GM12878 (cell line): ENCODE measurements around the gene C5. TPM values are rescaled to one million over a fixed set of nuclear protein-coding genes. Genes with fewer than 3 reads are reported as not detected.

Experiments
- ATAC-seq: fragments of 200-7000 bp; cut with Tn5 transposase; 3 replicates; pipeline ENCODE4 v1.9.1; 2020; ENCODE audit warnings: mild to moderate bottlenecking, moderate library complexity
- BruUV-seq: library from RNA; stranded (reverse); fragments of 400-500 nt; replicated peaks from 2 replicates; lab custom pipeline; 2021; lab: Mats Ljungman, UMichigan
- CTCF ChIA-PET: fragments of 300-600 bp; sonication (Branson Sonifier 250); formaldehyde crosslinking; extraction: SDS; loops from one replicate; lab custom pipeline; 2021; ENCODE audit warnings: inconsistent platforms; lab: Yijun Ruan, JAX
- POLR2A ChIA-PET: fragments of 350-600 bp; formaldehyde crosslinking; extraction: SDS; loops from one replicate; lab custom pipeline; 2021; ENCODE audit warnings: inconsistent platforms; lab: Charles Lee
- RAD21 ChIA-PET: fragments of 300-600 bp; sonication (Branson Sonifier 250); formaldehyde crosslinking; loops from one replicate; lab custom pipeline; 2023; ENCODE audit warnings: antibody characterized with exemption; ENCODE audit not compliant: unreplicated experiment; lab: Charles Lee
- SMC1A ChIA-PET: fragments of 300-600 bp; sonication (Branson Sonifier 250); formaldehyde crosslinking; loops from one replicate; lab custom pipeline; 2023; ENCODE audit not compliant: unreplicated experiment, uncharacterized antibody; lab: Charles Lee
- DNase-seq: peaks from one replicate; pipeline ENCODE4 v3.0.0-alpha.2; 2011; ENCODE audit warnings: low read depth, low spot score
- FAIRE-seq: peaks from 3 replicates; lab custom pipeline; 2011; peaks lifted over from hg19 to GRCh38; lab: Jason Lieb, UNC
- H2AFZ ChIP-seq: 2 replicates; pipeline ENCODE4 v1.6.0; 2011; ENCODE audit warnings: low read depth, low read length, control low read depth; ENCODE audit not compliant: control insufficient read depth
- H3K27ac ChIP-seq: 2 replicates; pipeline ENCODE4 v1.5.1; 2011; ENCODE audit warnings: control low read depth; ENCODE audit not compliant: control insufficient read depth, insufficient read depth
- H3K27me3 ChIP-seq, 2 experiments: replicated peaks in 1 of 2; 2 replicates each; pipeline versions ENCODE4 v1.6.0 to v1.6.1; 2011; ENCODE audit warnings: low read length in 1 of 2; ENCODE audit not compliant: control insufficient read depth in 2 of 2, insufficient read depth in 2 of 2
- H3K36me3 ChIP-seq, 2 experiments: 2 replicates each; pipeline ENCODE4 v1.5.1; 2011; ENCODE audit warnings: low read length in 1 of 2; ENCODE audit not compliant: control insufficient read depth in 2 of 2, insufficient read depth in 2 of 2
- H3K4me1 ChIP-seq: 2 replicates; pipeline ENCODE4 v1.6.1; 2011; ENCODE audit warnings: mild to moderate bottlenecking, low read length, moderate library complexity, mixed read lengths; ENCODE audit not compliant: control insufficient read depth, insufficient read depth
- H3K4me2 ChIP-seq: 2 replicates; pipeline ENCODE4 v1.6.0; 2011; ENCODE audit warnings: control low read depth; ENCODE audit not compliant: control insufficient read depth, insufficient read depth
- H3K4me3 ChIP-seq: fragments of 200-600 bp; sonication (generic); 2 replicates; pipeline ENCODE4 v1.5.1; 2016
- H3K79me2 ChIP-seq: 2 replicates; pipeline ENCODE4 v1.6.0; 2011; ENCODE audit warnings: low read length; ENCODE audit not compliant: control insufficient read depth, insufficient read depth
- H3K9ac ChIP-seq: 2 replicates; pipeline ENCODE4 v1.8.0; 2011; ENCODE audit warnings: low read length, control low read depth, mixed read lengths; ENCODE audit not compliant: control insufficient read depth, insufficient read depth
- H3K9me3 ChIP-seq: replicated peaks from 3 replicates; pipeline ENCODE4 v1.5.1; 2011; ENCODE audit warnings: mild to moderate bottlenecking, low read length; ENCODE audit not compliant: control insufficient read depth, insufficient read depth
- H4K20me1 ChIP-seq: 2 replicates; pipeline ENCODE4 v1.6.0; 2011; ENCODE audit not compliant: control insufficient read depth, insufficient read depth
- BRCA1 ChIP-seq: IDR thresholded peaks from 2 replicates; pipeline ENCODE4 v1.6.1; 2011; ENCODE audit warnings: low read depth, low read length, improper control_type of control experiment
- JUNB ChIP-seq: IDR thresholded peaks from 2 replicates; pipeline ENCODE4 v1.6.1; 2016; ENCODE audit warnings: antibody characterized with exemption, mild to moderate bottlenecking
- PAX8 ChIP-seq: fragments of 450-650 bp; IDR thresholded peaks from 2 replicates; pipeline ENCODE4 v1.6.1; 2017; ENCODE audit warnings: mild to moderate bottlenecking, moderate library complexity
- SRF ChIP-seq, 2 experiments: IDR thresholded peaks; 2 replicates each; pipeline ENCODE4 v1.6.1; 2011; ENCODE audit warnings: low read depth in 2 of 2, low read length in 2 of 2, mild to moderate bottlenecking in 1 of 2, moderate library complexity in 1 of 2
- ZNF217 ChIP-seq: fragments of 450-650 bp; IDR thresholded peaks from 2 replicates; pipeline ENCODE4 v1.6.1; 2017; ENCODE audit warnings: antibody characterized with exemption, mild to moderate bottlenecking
- WGBS: methylation state at CpG from one replicate; pipeline ENCODE4 v1.1.6; 2016; ENCODE audit warnings: low lambda C conversion rate; ENCODE audit not compliant: insufficient replicate concordance, insufficient coverage; ENCODE audit errors: missing lambda C conversion rate; 5-methylcytosine and 5-hydroxymethylcytosine counted together
- in situ Hi-C: fragments of 300-500 bp; cut with MboI; formaldehyde crosslinking; loops from 9 replicates; pipeline ENCODE4 v1.14.3; 2018; ENCODE audit warnings: mixed read lengths
- intact Hi-C: fragments of 100-400 bp; cut with micrococcal nuclease; formaldehyde crosslinking; loops from one replicate; pipeline ENCODE4 v1.14.2; 2022; ENCODE audit not compliant: unreplicated experiment
- polyA plus RNA-seq, 11 experiments: library from polyadenylated mRNA; depleted of rRNA in 4 of 11; unstranded in 6 of 11; stranded (reverse) in 5 of 11; fragments of >200 nt; fragmentation: Nextera tagmentation in 4 of 11; fragmentation: Illumina TruSeq in 1 of 11; extraction: Ambion mirVana in 4 of 11; extraction: Trizol in 1 of 11; gene quantifications; 1 replicate in 1 of 11; 2 replicates in 10 of 11; pipeline versions ENCODE4 v1.2.1 to v1.2.3, GENCODE V29; 2011 to 2016; ENCODE audit warnings: inconsistent platforms in 2 of 11, missing spikeins in 2 of 11, low read depth in 1 of 11
- total RNA-seq, 4 experiments: library from RNA; depleted of rRNA in 3 of 4; stranded (reverse); fragments of >200 nt in 3 of 4; fragmentation: Illumina TruSeq in 1 of 4; extraction: Trizol in 1 of 4; gene quantifications; 2 replicates each; pipeline versions ENCODE4 v1.2.1 to v1.2.3, GENCODE V29; 2013 to 2021
- TF ChIP-seq, protein P1 (sequence below): fragments of 450-650 bp; IDR thresholded peaks from 2 replicates; pipeline ENCODE4 v1.6.1; 2014; ENCODE audit warnings: mild to moderate bottlenecking

C5 gene
- total and polyA plus RNA-seq, 10 of the 15 experiments (the other 5 are each of a cell fraction or from before 2014, with no cell fraction given), result 0.39 to 2.2 (median 1.2) TPM

DNA sequence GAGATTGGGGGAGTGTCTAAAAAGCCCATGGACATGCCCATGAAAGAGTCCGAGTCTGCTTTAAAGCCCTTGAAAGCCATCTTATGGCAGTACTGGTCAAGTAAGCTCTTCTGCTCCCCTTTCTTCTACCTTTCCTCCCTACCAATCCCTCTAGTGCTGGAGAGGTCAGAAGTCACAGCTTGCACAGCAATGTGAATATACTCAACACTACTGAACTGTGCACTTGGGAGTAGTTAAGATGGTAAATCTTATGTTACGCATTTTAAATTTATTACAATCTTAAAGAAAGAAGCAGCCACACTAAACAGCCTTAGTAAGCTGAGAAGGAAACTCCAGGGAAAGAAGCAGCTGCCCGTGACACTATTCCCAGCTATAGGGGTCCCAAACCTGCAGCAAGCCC is 111.2 kb downstream of the C5 start:
- no peak overlapping the region for H3K4me2 ChIP-seq
- TF ChIP-seq SRF (IDR thresholded peaks at IDR 0.05; ENCODE audit: low read depth in 2 of 2, low read length in 2 of 2) (no peak), ZNF217 (no peak), PAX8 (no peak), JUNB (no peak), BRCA1 (no peak)
- TF ChIP-seq, protein P1, sequence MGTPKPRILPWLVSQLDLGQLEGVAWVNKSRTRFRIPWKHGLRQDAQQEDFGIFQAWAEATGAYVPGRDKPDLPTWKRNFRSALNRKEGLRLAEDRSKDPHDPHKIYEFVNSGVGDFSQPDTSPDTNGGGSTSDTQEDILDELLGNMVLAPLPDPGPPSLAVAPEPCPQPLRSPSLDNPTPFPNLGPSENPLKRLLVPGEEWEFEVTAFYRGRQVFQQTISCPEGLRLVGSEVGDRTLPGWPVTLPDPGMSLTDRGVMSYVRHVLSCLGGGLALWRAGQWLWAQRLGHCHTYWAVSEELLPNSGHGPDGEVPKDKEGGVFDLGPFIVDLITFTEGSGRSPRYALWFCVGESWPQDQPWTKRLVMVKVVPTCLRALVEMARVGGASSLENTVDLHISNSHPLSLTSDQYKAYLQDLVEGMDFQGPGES, result no peak
- TF ChIP-seq, all 136 proteins: peak for 0
- ChIA-PET RAD21 (interaction anchor here (1.0 to 11.7 kb wide), 3 partner anchors 18 to 146 kb away, joined by 3 to 196 read pairs (median 5); partner anchors contain the start of genes FBXW2 and TRAF1), SMC1A (interaction anchor here (0.7 to 26.1 kb wide), 13 partner anchors 13 to 183 kb away, joined by 3 to 522 read pairs (median 4); partner anchors contain the start of genes FBXW2 and TRAF1), POLR2A (interaction anchor here (1.1 to 12.7 kb wide), 3 partner anchors 18 to 39 kb away, joined by 3 to 224 read pairs (median 4); no protein-coding TSS in a partner anchor), CTCF (interaction anchor here (1.0 to 11.9 kb wide), 12 partner anchors 9 to 183 kb away, joined by 3 to 110 read pairs (median 10); no protein-coding TSS in a partner anchor)
- peaks cover 28% of the 10 kb centered on the region for H3K4me1 ChIP-seq
- no peaks in the 10 kb centered on the region for H3K27me3 ChIP-seq
- no TSS peak for BruUV-seq
- WGBS, result 80% methylated on average over 3 of the region's 3 CpGs
- no peaks in the 10 kb centered on the region for H3K36me3 ChIP-seq
- no peak for ATAC-seq
- in situ Hi-C loops, result loop anchor here (5.0 kb wide), 2 partner anchors 67 to 182 kb away; no protein-coding TSS in a partner anchor
- no peak for DNase-seq
- no peak overlapping the region for H3K27ac ChIP-seq
- H3K4me3 ChIP-seq, result no peak overlapping the region
- intact Hi-C loops, result no loop called here
- H4K20me1 ChIP-seq, result no peaks in the 10 kb centered on the region
- H3K79me2 ChIP-seq, result peaks cover 5% of the 10 kb centered on the region
- H2AFZ ChIP-seq, result no peak overlapping the region
- no peaks in the 10 kb centered on the region for H3K9me3 ChIP-seq
- no peak for FAIRE-seq
- H3K9ac ChIP-seq, result no peak overlapping the region
